HepG2 (cell line): ENCODE data around the gene KCTD19. TPM values are rescaled to one million over a fixed set of nuclear protein-coding genes. Genes with fewer than 3 reads are reported as not detected.
A peak's percentile ranks its signal among the peaks of the same experiment; 100 is the strongest.

ENCODE experiments used
- ATAC-seq: fragments of 200-7000 bp; cut with Tn5 transposase; 3 replicates; pipeline ENCODE4 v1.9.1; 2020; ENCODE audit warnings: mild to moderate bottlenecking, moderate library complexity
- BruUV-seq: library from RNA; stranded (reverse); fragments of 400-500 nt; replicated peaks from 2 replicates; lab custom pipeline; 2021; lab: Mats Ljungman, UMichigan
- CTCF ChIA-PET: fragments of 300-600 bp; formaldehyde crosslinking; extraction: SDS; loops from one replicate; lab custom pipeline; 2021; ENCODE audit warnings: low total read pairs, inconsistent platforms, low intra/inter-chr PET ratio; lab: Yijun Ruan, JAX
- POLR2A ChIA-PET: fragments of 350-600 bp; sonication (Branson Sonifier 250); formaldehyde crosslinking; loops from one replicate; lab custom pipeline; 2020; ENCODE audit warnings: antibody characterized with exemption, inconsistent platforms; lab: Yijun Ruan, JAX
- DNase-seq: peaks from one replicate; pipeline ENCODE4 v3.0.0-alpha.2; 2015; ENCODE audit warnings: low spot score
- FAIRE-seq: peaks from 3 replicates; lab custom pipeline; 2011; peaks lifted over from hg19 to GRCh38; lab: Jason Lieb, UNC
- H2AFZ ChIP-seq: one replicate; pipeline ENCODE4 v1.6.1; 2011; ENCODE audit warnings: low read length, inconsistent platforms
- H3K27ac ChIP-seq: fragments of 300-600 bp; 3 replicates; pipeline ENCODE4 v1.8.0; 2011; ENCODE audit warnings: mixed run types, mild to moderate bottlenecking, mixed read lengths, low read length, inconsistent platforms; ENCODE audit not compliant: insufficient read depth; ENCODE audit errors: extremely low read length
- H3K27me3 ChIP-seq, 2 experiments: fragments of 200-600 bp in 1 of 2; 2 replicates in 1 of 2; 3 replicates in 1 of 2; pipeline versions ENCODE4 v1.6.0 to v1.8.0; 2011; ENCODE audit warnings: low read length in 2 of 2, mild to moderate bottlenecking in 2 of 2, moderate library complexity in 2 of 2, inconsistent platforms in 1 of 2; ENCODE audit not compliant: insufficient read depth in 2 of 2, control insufficient read depth in 1 of 2
- H3K36me3 ChIP-seq, 2 experiments: fragments of 200-600 bp in 1 of 2; replicated peaks in 1 of 2; 2 replicates in 1 of 2; 3 replicates in 1 of 2; pipeline versions ENCODE4 v1.5.1 to v1.8.0; 2011; ENCODE audit warnings: low read length in 2 of 2, inconsistent platforms in 1 of 2; ENCODE audit not compliant: insufficient read depth in 2 of 2, control insufficient read depth in 1 of 2
- H3K4me1 ChIP-seq: 2 replicates; pipeline ENCODE4 v1.5.1; 2012; ENCODE audit warnings: low read length, inconsistent platforms; ENCODE audit not compliant: insufficient read depth
- H3K4me2 ChIP-seq: 2 replicates; pipeline ENCODE4 v1.6.0; 2011; ENCODE audit warnings: low read depth, low read length, inconsistent platforms
- H3K4me3 ChIP-seq, 3 experiments: fragments of 200-600 bp in 1 of 3; sonication (generic), shearing (Covaris generic) in 1 of 3; replicated peaks in 1 of 3; 2 replicates each; pipeline ENCODE4 v1.5.1; 2011 to 2016; ENCODE audit warnings: low read length in 3 of 3, inconsistent platforms in 2 of 3, low read depth in 2 of 3, mild to moderate bottlenecking in 2 of 3, control low read depth in 1 of 3, mixed read lengths in 1 of 3; ENCODE audit not compliant: insufficient read depth in 1 of 3
- H3K79me2 ChIP-seq: one replicate; pipeline ENCODE4 v1.6.1; 2011; ENCODE audit warnings: low read length, inconsistent platforms; ENCODE audit not compliant: insufficient read depth
- H3K9ac ChIP-seq: 2 replicates; pipeline ENCODE4 v1.6.0; 2011; ENCODE audit warnings: mild to moderate bottlenecking, low read depth, low read length, inconsistent platforms; ENCODE audit not compliant: insufficient read depth
- H3K9me3 ChIP-seq: 2 replicates; pipeline ENCODE4 v1.5.1; 2012; ENCODE audit warnings: mild to moderate bottlenecking, low read length
- H4K20me1 ChIP-seq: 2 replicates; pipeline ENCODE4 v1.6.0; 2011; ENCODE audit warnings: inconsistent platforms, mild to moderate bottlenecking, low read length, moderate library complexity; ENCODE audit not compliant: insufficient read depth
- CBX1 ChIP-seq: IDR thresholded peaks from one replicate; pipeline ENCODE4 v1.6.1; 2016; ENCODE audit warnings: antibody characterized with exemption, low read depth
- FOSL2 ChIP-seq: sonication (generic); formaldehyde crosslinking; IDR thresholded peaks from 2 replicates; pipeline ENCODE4 v1.4.0; 2020; ENCODE audit warnings: missing genetic modification reagents
- HMG20A ChIP-seq: IDR thresholded peaks from 2 replicates; pipeline ENCODE4 v1.6.1; 2016; ENCODE audit warnings: borderline replicate concordance
- KLF9 ChIP-seq: IDR thresholded peaks from 2 replicates; pipeline ENCODE4 v1.6.1; 2016; ENCODE audit warnings: low read depth
- NR1H2 ChIP-seq: sonication (generic); formaldehyde crosslinking; IDR thresholded peaks from 2 replicates; pipeline ENCODE4 v1.8.1; 2022; ENCODE audit warnings: low read depth, missing genetic modification reagents, borderline replicate concordance
- RFXAP ChIP-seq: sonication (generic); formaldehyde crosslinking; IDR thresholded peaks from 2 replicates; pipeline ENCODE4 v1.4.0; 2020; ENCODE audit warnings: missing genetic modification reagents, borderline replicate concordance
- SP1 ChIP-seq, 2 experiments: fragments of 450-650 bp in 1 of 2; sonication (generic) in 1 of 2; formaldehyde crosslinking in 1 of 2; IDR thresholded peaks; 2 replicates each; pipeline versions ENCODE4 v1.4.0 to v1.6.1; 2016 to 2020; ENCODE audit warnings: missing genetic modification reagents in 1 of 2
- ZBTB38 ChIP-seq: sonication (generic); formaldehyde crosslinking; IDR thresholded peaks from 2 replicates; pipeline ENCODE4 v1.5.1; 2020; ENCODE audit warnings: mild to moderate bottlenecking, missing genetic modification reagents
- ZNF225 ChIP-seq: sonication (generic); formaldehyde crosslinking; IDR thresholded peaks from 2 replicates; pipeline ENCODE4 v1.4.0; 2020; ENCODE audit warnings: mild to moderate bottlenecking, missing genetic modification reagents
- ZNF256 ChIP-seq: sonication (generic); formaldehyde crosslinking; conservative IDR thresholded peaks from 2 replicates; pipeline ENCODE4 v1.4.0; 2020; ENCODE audit warnings: missing genetic modification reagents
- ZNF737 ChIP-seq: sonication (generic); formaldehyde crosslinking; IDR thresholded peaks from 2 replicates; pipeline ENCODE4 v1.5.0; 2020; ENCODE audit warnings: missing genetic modification reagents, mild to moderate bottlenecking, borderline replicate concordance
- ZNF83 ChIP-seq: sonication (generic); formaldehyde crosslinking; IDR thresholded peaks from 2 replicates; pipeline ENCODE4 v1.4.0; 2020; ENCODE audit warnings: missing genetic modification reagents, mild to moderate bottlenecking, borderline replicate concordance
- WGBS: methylation state at CpG from one replicate; pipeline ENCODE4 v1.1.6; 2017; ENCODE audit warnings: low lambda C conversion rate; 5-methylcytosine and 5-hydroxymethylcytosine counted together
- in situ Hi-C: cut with HindIII; loops from 2 replicates; pipeline ENCODE4 v1.10.0; 2017; ENCODE audit warnings: low pct_unique_long_range_greater_than_20kb; ENCODE audit not compliant: extremely low pct_ligation_motif_present
- intact Hi-C: fragments of 100-400 bp; cut with micrococcal nuclease; formaldehyde crosslinking; loops from one replicate; pipeline ENCODE4 v1.10.0; 2022; ENCODE audit not compliant: unreplicated experiment
- polyA plus RNA-seq, 8 experiments: library from polyadenylated mRNA; depleted of rRNA in 3 of 8; stranded (reverse) in 7 of 8; unstranded in 1 of 8; fragments of >200 nt; fragmentation: Illumina TruSeq in 4 of 8; extraction: Trizol in 4 of 8; gene quantifications; 2 replicates each; pipeline versions ENCODE4 v1.2.1 to v1.2.3, GENCODE V29; 2011 to 2016; ENCODE audit warnings: low read depth in 4 of 8, missing spikeins in 1 of 8, mixed read lengths in 1 of 8; ENCODE audit not compliant: insufficient read depth in 1 of 8
- total RNA-seq, 5 experiments: library from RNA; depleted of rRNA; stranded (reverse); fragments of >200 nt; fragmentation: Illumina TruSeq; extraction: Trizol; gene quantifications; 2 replicates each; pipeline ENCODE4 v1.2.3, GENCODE V29; 2016; ENCODE audit warnings: low read depth in 1 of 5
- TF ChIP-seq, protein P1 (sequence below): IDR thresholded peaks from 2 replicates; pipeline ENCODE4 v1.6.1; 2016; ENCODE audit warnings: missing compliant biosample characterization, missing genetic modification reagents, borderline replicate concordance
- TF ChIP-seq, protein P2 (sequence below): IDR thresholded peaks from 2 replicates; pipeline ENCODE4 v1.6.1; 2016

The KCTD19 gene
- total and polyA plus RNA-seq, 2 of the 13 experiments (the other 11 are each of a cell fraction or from before 2014, with no cell fraction given), result not detected

DNA sequence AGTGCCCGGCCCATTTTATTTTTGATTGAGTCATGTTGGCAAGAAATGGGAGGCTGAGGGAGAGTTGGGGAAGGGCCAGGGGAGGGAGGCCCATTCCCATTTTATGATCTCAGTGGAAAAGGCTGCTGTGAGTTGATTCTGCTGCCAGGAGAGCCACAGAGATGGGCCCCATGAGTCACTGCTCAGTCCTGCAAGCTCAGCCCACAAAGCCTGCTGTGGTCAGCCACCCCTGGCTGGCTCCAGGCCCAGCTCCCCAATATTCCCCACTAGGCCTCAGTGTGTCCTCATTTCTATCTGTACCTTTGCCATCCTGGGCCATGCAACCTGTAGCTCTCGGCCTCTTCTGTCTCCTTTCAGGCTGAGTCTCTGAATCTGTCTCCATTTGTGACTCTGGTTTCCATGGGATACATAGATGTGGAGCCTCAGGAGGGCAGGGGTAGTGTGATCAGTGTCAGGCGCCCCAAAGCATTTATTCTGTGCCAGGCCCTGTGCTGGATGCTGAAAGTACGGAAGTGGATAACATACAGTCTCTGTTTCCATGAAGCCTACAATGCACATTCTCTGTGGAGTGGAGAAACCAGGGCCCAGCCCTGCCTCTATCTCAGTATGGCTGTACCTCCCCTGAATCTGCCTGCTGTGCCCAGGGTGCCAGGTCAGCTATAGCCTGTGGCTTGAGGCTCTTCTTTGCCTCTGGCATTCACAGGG lies 49.1 kb downstream of the KCTD19 start:
- in situ Hi-C loops, result no loop called here
- H3K4me1 ChIP-seq, result peaks cover 28% of the 10 kb centered on the region
- no peak overlapping the region for H2AFZ ChIP-seq
- no peak for FAIRE-seq
- DNase-seq, result peak; percentile 35
- peak overlapping the region in 1 of 3 experiments; percentile 89; a peak in 2 of 6 replicates for H3K4me3 ChIP-seq
- 96% methylated on average over 4 of the region's 4 CpGs for WGBS
- no peak overlapping the region for H3K27ac ChIP-seq
- no peak for ATAC-seq
- ChIA-PET CTCF (interaction anchor here (0.8 kb wide), 1 partner anchor 11 kb away, joined by 3 read pairs; no protein-coding TSS in a partner anchor), POLR2A (interaction anchor here (1.0 to 2.6 kb wide), 2 partner anchors 13 to 31 kb away, joined by 3 to 16 read pairs; partner anchors contain the start of gene FHOD1)
- no peaks in the 10 kb centered on the region for H3K9me3 ChIP-seq
- no peaks in the 10 kb centered on the region for H3K27me3 ChIP-seq
- intact Hi-C loops, result loop anchor here (5.0 kb wide), 1 partner anchor 190 kb away; no protein-coding TSS in a partner anchor
- TSS peak; percentile 48 for BruUV-seq
- peak; percentile 68 for TF ChIP-seq FOSL2 (CRISPR knock-in tag)
- no peak for TF ChIP-seq ZNF737 (CRISPR knock-in tag)
- peaks cover 4% of the 10 kb centered on the region for H3K79me2 ChIP-seq
- peak overlapping the region; percentile 76; the same call in 1 of the 2 replicates for H3K9ac ChIP-seq
- H3K36me3 ChIP-seq, result peaks cover 3 to 14% of the 10 kb centered on the region in 2 experiments; a peak in 3 of 5 replicates
- H3K4me2 ChIP-seq, result peak overlapping the region; percentile 99; the same call in 1 of the 2 replicates
- no peaks in the 10 kb centered on the region for H4K20me1 ChIP-seq

DNA sequence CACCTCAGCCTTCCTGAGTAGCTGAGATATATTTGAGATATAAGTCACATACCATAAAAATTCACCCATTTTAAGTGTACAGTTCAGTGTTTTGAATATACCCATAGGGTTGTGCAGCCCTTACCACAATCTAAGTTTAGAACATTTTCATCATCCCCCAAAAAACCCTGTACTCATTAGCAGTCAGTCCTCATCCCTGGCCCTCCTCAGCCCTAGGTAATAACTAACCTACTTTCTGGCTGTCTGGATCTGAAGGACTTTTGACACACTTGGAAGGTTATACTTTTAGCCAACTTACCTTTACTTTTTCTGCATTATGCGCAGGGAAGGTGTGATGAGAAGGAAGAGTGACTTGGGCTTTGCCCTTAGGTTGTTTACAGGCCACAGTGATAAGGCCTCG lies 51.2 kb downstream of the KCTD19 start:
- H3K79me2 ChIP-seq, result peaks cover 4% of the 10 kb centered on the region
- no peak overlapping the region for H3K4me2 ChIP-seq
- no peaks in the 10 kb centered on the region; the same call in 1 of the 2 replicates for H4K20me1 ChIP-seq
- H3K27ac ChIP-seq, result no peak overlapping the region
- no peak overlapping the region for H3K9ac ChIP-seq
- intact Hi-C loops (loop anchor here (5.0 kb wide), 1 partner anchor 192 kb away; no protein-coding TSS in a partner anchor), in situ Hi-C loops (no loop called here)
- no peaks in the 10 kb centered on the region for H3K9me3 ChIP-seq
- no peak overlapping the region for H3K4me3 ChIP-seq
- H2AFZ ChIP-seq, result no peak overlapping the region
- H3K27me3 ChIP-seq, result no peaks in the 10 kb centered on the region
- no peak for ATAC-seq
- peaks cover 3 to 14% of the 10 kb centered on the region in 2 experiments; a peak in 3 of 5 replicates for H3K36me3 ChIP-seq
- no peak for FAIRE-seq
- POLR2A ChIA-PET, result no interaction called here
- H3K4me1 ChIP-seq, result peaks cover 28% of the 10 kb centered on the region
- BruUV-seq, result TSS peak; percentile 29
- CTCF ChIA-PET, result no interaction called here
- no peak for DNase-seq
- 93% methylated on average over 2 of the region's 2 CpGs for WGBS
- no peak for TF ChIP-seq HMG20A (CRISPR knock-in tag)
- no peak for TF ChIP-seq ZNF225
- TF ChIP-seq, protein P1, sequence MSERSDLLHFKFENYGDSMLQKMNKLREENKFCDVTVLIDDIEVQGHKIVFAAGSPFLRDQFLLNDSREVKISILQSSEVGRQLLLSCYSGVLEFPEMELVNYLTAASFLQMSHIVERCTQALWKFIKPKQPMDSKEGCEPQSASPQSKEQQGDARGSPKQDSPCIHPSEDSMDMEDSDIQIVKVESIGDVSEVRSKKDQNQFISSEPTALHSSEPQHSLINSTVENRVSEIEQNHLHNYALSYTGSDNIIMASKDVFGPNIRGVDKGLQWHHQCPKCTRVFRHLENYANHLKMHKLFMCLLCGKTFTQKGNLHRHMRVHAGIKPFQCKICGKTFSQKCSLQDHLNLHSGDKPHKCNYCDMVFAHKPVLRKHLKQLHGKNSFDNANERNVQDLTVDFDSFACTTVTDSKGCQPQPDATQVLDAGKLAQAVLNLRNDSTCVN (CRISPR knock-in tag), result no peak
- TF ChIP-seq NR1H2 (CRISPR knock-in tag), result no peak
- no peak for TF ChIP-seq ZNF256
- TF ChIP-seq RFXAP (CRISPR knock-in tag), result no peak
- TF ChIP-seq KLF9 (CRISPR knock-in tag), result no peak
- TF ChIP-seq, protein P2, sequence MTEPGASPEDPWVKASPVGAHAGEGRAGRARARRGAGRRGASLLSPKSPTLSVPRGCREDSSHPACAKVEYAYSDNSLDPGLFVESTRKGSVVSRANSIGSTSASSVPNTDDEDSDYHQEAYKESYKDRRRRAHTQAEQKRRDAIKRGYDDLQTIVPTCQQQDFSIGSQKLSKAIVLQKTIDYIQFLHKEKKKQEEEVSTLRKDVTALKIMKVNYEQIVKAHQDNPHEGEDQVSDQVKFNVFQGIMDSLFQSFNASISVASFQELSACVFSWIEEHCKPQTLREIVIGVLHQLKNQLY (CRISPR knock-in tag), result no peak
- TF ChIP-seq SP1 (IDR thresholded peaks at IDR 0.05), result no peak
- TF ChIP-seq SP1 (CRISPR knock-in tag; IDR thresholded peaks at IDR 0.05), result no peak
- TF ChIP-seq CBX1, result no peak
- TF ChIP-seq ZNF83 (CRISPR knock-in tag), result no peak
- no peak for TF ChIP-seq ZBTB38 (CRISPR knock-in tag)
